Astrocyte of the spinal cord (primary cell): ENCODE data around the gene EFR3B.

Experiments used
- DNase-seq: peaks from one replicate; pipeline ENCODE4 v3.0.0; 2011; ENCODE audit warnings: low read depth, low spot score
- H3K4me3 ChIP-seq: 2 replicates; pipeline ENCODE4 v1.5.1; 2011; ENCODE audit warnings: low read depth, mild to moderate bottlenecking, low read length, moderate library complexity
- CTCF ChIP-seq: IDR thresholded peaks from 2 replicates; pipeline ENCODE4 v1.5.1; 2012; ENCODE audit warnings: low read depth, mild to moderate bottlenecking, low read length, inconsistent platforms
- in situ Hi-C: cut with HindIII; loops from 2 replicates; pipeline ENCODE4 v1.10.0; 2017; ENCODE audit warnings: low sequenced_read_pairs

EFR3B gene

DNA sequence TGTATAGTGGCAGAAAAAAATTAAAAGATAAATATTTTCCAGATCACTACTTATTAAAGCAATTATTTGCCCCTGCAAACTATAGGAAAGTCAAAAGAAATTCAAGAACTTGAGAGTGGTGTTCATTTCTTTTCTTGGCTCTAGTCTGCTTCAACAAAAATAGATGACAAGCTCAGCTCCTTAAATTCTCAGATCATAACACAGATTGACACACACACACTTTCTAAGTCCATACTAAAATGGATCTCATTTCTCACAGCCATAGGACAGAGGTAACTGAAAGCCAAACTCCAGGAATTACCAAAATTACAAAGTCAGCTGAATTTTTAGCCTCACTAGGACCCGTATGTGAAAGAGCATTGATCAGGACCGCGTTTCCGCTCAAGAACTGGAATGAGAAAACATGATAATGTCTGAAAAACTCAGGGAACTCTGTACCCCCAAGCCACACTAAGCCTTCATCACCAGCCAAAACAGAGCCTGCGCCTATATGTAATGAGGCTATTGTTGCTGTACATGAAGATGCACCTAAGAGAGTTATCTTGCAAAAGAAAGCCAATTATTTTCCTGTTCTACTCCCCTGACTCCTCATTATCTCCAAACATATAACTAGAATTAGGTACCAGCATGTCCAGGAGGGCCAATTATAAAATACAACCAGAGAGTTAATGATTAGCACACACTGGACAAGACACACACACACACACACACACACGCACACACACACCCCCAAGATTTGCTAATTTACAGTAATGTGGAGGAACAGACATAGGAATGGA lies 16.5 kb upstream of the EFR3B start:
- H3K4me3 ChIP-seq, result no peak overlapping the region
- TF ChIP-seq CTCF, result no peak
- DNase-seq, result no peak
- in situ Hi-C loops, result no loop called here

DNA sequence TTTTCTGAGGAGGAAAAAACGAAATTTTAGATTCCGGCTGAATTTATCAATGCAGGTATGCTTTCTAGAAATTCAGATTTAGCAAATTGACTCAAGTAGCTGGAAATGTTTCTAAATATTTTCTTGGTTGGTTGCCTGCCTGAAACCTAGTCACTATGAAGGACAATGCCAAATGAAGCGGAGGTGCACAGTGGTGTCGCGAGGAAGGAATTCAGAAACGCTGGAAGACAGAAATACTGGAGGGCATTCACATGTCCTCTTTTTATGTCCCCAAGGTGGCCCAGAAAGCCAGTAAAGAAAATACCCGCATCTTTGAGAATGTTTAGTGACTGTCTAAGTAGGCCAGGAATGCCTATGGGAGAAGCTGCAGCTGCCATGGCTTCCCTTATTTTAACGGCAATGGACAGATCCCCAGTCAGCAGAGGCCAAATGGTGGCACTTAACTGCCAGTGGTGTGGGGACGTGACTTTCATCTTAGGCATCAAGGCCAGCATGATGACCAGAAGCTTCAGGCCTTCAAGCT lies 15.8 kb upstream of the EFR3B start:
- DNase-seq, result no peak
- in situ Hi-C loops, result no loop called here
- no peak overlapping the region for H3K4me3 ChIP-seq
- no peak for TF ChIP-seq CTCF

DNA sequence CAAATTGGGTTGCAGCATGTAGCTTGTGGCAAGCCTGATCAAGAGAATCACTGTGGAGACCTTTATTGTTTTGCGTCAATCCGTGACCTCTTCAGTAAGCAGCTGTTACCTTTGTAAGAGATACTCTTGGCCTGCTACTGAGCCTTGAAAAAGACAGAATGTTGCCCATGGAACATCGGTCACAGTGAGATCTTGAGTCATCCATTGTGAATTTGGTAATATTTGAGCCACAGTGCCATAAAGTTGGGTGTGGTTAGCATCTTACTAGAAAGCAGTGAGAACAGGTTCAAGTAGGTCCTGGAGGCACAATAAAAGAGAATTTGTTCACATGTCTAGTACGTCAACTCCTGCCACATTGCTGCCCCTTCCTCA lies 12.7 kb upstream of the EFR3B start:
- TF ChIP-seq CTCF, result no peak
- DNase-seq, result no peak
- H3K4me3 ChIP-seq, result no peak overlapping the region
- in situ Hi-C loops, result no loop called here

GRCh38 chr2:25030702-25031101 lies 11.2 kb upstream of the EFR3B start:
- in situ Hi-C loops, result no loop called here
- DNase-seq, result no peak
- H3K4me3 ChIP-seq, result no peak overlapping the region
- TF ChIP-seq CTCF, result no peak

- no peak overlapping the region for H3K4me3 ChIP-seq
- in situ Hi-C loops, result no loop called here
- no peak for TF ChIP-seq CTCF
- no peak for DNase-seq
These were observed 9.8 kb upstream of the EFR3B start for GRCh38 chr2:25032094-25032493.

GRCh38 chr2:25032901-25033300 lies 9.0 kb upstream of the EFR3B start:
- no peak for TF ChIP-seq CTCF
- in situ Hi-C loops, result no loop called here
- no peak overlapping the region for H3K4me3 ChIP-seq
- no peak for DNase-seq

- TF ChIP-seq CTCF, result no peak
- no peak for DNase-seq
- H3K4me3 ChIP-seq, result no peak overlapping the region
- in situ Hi-C loops, result no loop called here
These were observed 7.8 kb upstream of the EFR3B start for GRCh38 chr2:25034081-25034480.
